ENCODE results near the gene TAF4.

Gene TAF4

GRCh38 chr20:61929561-61929960, 136.1 kb downstream of the TAF4 start:
- no peak for DNase-seq

- DNase-seq = no peak
Observed at GRCh38 chr20:61927826-61928541, 137.7 kb downstream of the TAF4 start.

GRCh38 chr20:61927193-61927825, 138.4 kb downstream of the TAF4 start:
- no peak for DNase-seq

GRCh38 chr20:61926796-61927192, 138.9 kb downstream of the TAF4 start:
- no peak for DNase-seq

- DNase-seq = no peak
Observed at GRCh38 chr20:61926253-61926613, 139.4 kb downstream of the TAF4 start.

GRCh38 chr20:61925555-61926252, 140.0 kb downstream of the TAF4 start:
- no peak for DNase-seq

GRCh38 chr20:61924858-61925554, 140.7 kb downstream of the TAF4 start:
- no peak for DNase-seq
